Aorta (tissue), 5 donors: ENCODE results near the gene DVL3. TPM values are rescaled to one million over a fixed set of nuclear protein-coding genes. Genes with fewer than 3 reads are reported as not detected.

ENCODE experiments used
- ATAC-seq: fragments of 200-7000 bp; cut with Tn5 transposase; one replicate; pipeline ENCODE4 v1.9.1; 2022; ENCODE audit warnings: moderate library complexity; ENCODE audit not compliant: low FRiP score
- DNase-seq, 2 donors: peaks; one replicate each; pipeline ENCODE4 v3.0.0-alpha.2; 2020
- H3K27ac ChIP-seq, 2 donors: one replicate each; pipeline ENCODE4 v1.5.1; 2013; ENCODE audit warnings: low read length in 2 of 2, mild to moderate bottlenecking in 2 of 2, moderate library complexity in 2 of 2, control low read depth in 1 of 2, inconsistent platforms in 1 of 2, low read depth in 1 of 2
- H3K27me3 ChIP-seq, 2 donors: one replicate each; pipeline ENCODE4 v1.6.1; 2013; ENCODE audit warnings: control low read depth in 1 of 2, low read length in 1 of 2, mild to moderate bottlenecking in 1 of 2, moderate library complexity in 1 of 2; ENCODE audit not compliant: insufficient read depth in 2 of 2, control insufficient read depth in 1 of 2
- H3K36me3 ChIP-seq, 2 donors: one replicate each; pipeline ENCODE4 v1.6.1; 2013; ENCODE audit warnings: control low read depth in 1 of 2, low read length in 1 of 2, mild to moderate bottlenecking in 1 of 2; ENCODE audit not compliant: insufficient read depth in 2 of 2, control insufficient read depth in 1 of 2
- H3K4me1 ChIP-seq, 2 donors: one replicate each; pipeline ENCODE4 v1.6.1; 2013; ENCODE audit warnings: low read length in 2 of 2, control low read depth in 1 of 2, mild to moderate bottlenecking in 1 of 2, moderate library complexity in 1 of 2; ENCODE audit not compliant: insufficient read depth in 2 of 2, control insufficient read depth in 1 of 2
- H3K4me3 ChIP-seq, 2 donors: one replicate each; pipeline ENCODE4 v1.5.1; 2013; ENCODE audit warnings: low read length in 2 of 2, control low read depth in 1 of 2, mild to moderate bottlenecking in 1 of 2
- H3K9me3 ChIP-seq: one replicate; pipeline ENCODE4 v1.6.1; 2013; ENCODE audit warnings: mild to moderate bottlenecking, low read length; ENCODE audit not compliant: control insufficient read depth
- WGBS, 2 donors: extraction: QIAGEN DNeasy Blood & Tissue Kit; methylation state at CpG; one replicate each; pipeline ENCODE4 v1.1.7; 2013; 5-methylcytosine and 5-hydroxymethylcytosine counted together
- intact Hi-C, 2 donors: fragments of 100-400 bp; cut with DNase I; formaldehyde crosslinking; loops; one replicate each; pipeline versions ENCODE4 v1.14.2 to v1.15.0; 2022
- polyA plus RNA-seq, 2 donors: library from polyadenylated mRNA; stranded (reverse); fragments of 200-250 nt; gene quantifications; one replicate each; pipeline ENCODE4 v1.2.3, GENCODE V29; 2013
- total RNA-seq, 2 donors: library from RNA; stranded (reverse); fragmentation: NEBNext Ultra II Directional; extraction: Animal tissue kit (Norgen Biotek cat#: 25700); gene quantifications; one replicate each; pipeline ENCODE4 v1.2.1, GENCODE V29; 2021
- donor health status: healthy with polysubstance abuse.
- donor health status: Bipolar disorder and iron deficiency.
- donor health status: DM: no; HTN: no; CAD: no.
- donor health status: DM: no; HTN: no; CAD: no.
- donor health status: DM: yes; HTN: yes; CAD: no.

Gene DVL3
- total and polyA plus RNA-seq, 4 donors, result 13.5 to 77.1 (median 61.2) TPM

- peak overlapping the region; percentile 30 to 75 for H3K4me3 ChIP-seq
- ATAC-seq (peak; percentile 88), DNase-seq (peak; percentile 91 to 94)
- intact Hi-C loops, result loop anchor here (1.0 to 10.0 kb wide), 6 partner anchors 51 to 237 kb away; partner anchors contain the start of genes EEF1AKMT4 (in 2 of the 2), ABCC5 (in 1 of the 2) and ALG3 (in 1 of the 2)
- no peaks in the 10 kb centered on the region for H3K36me3 ChIP-seq
- no peaks in the 10 kb centered on the region for H3K27me3 ChIP-seq
- no peaks in the 10 kb centered on the region for H3K9me3 ChIP-seq
- H3K27ac ChIP-seq, result peak overlapping the region; percentile 8 to 31
- WGBS, 2 donors, result 0 to 1% methylated on average over 37 of the region's 37 CpGs
- H3K4me1 ChIP-seq, result no peaks in the 10 kb centered on the region
Measured at GRCh38 chr3:184133840-184134745, 21.1 kb upstream of the DVL3 start.

- H3K9me3 ChIP-seq, result no peaks in the 10 kb centered on the region
- H3K4me1 ChIP-seq, result no peaks in the 10 kb centered on the region
- intact Hi-C loops, result loop anchor here (1.0 to 10.0 kb wide), 7 partner anchors 50 to 237 kb away; partner anchors contain the start of genes EEF1AKMT4 (in 2 of the 2), ABCC5 (in 1 of the 2), ABCF3 (in 1 of the 2) and ALG3 (in 1 of the 2)
- WGBS, 2 donors, result 0% methylated on average over 21 of the region's 21 CpGs
- peak overlapping the region in 1 of 2 donors; percentile 15 for H3K27ac ChIP-seq
- DNase-seq, result no peak
- H3K36me3 ChIP-seq, result no peaks in the 10 kb centered on the region
- H3K27me3 ChIP-seq, result no peaks in the 10 kb centered on the region
- peak overlapping the region; percentile 30 to 75 for H3K4me3 ChIP-seq
- peak; percentile 19 for ATAC-seq
Measured at GRCh38 chr3:184134746-184135148, 20.4 kb upstream of the DVL3 start.

GRCh38 chr3:184135149-184135910 lies 19.8 kb upstream of the DVL3 start, which contains the start of gene EIF2B5:
Gene EIF2B5 (plus strand): TSS chr3:184135358. CDS start chr3:184135386, 28 bp downstream.
- Histone ChIP-seq H3K9me3 (no peaks in the 10 kb centered on the region), H3K4me1 (no peaks in the 10 kb centered on the region), H3K27me3 (no peaks in the 10 kb centered on the region), H3K27ac (peak within 1 kb of the TSS; percentile 12 to 31), H3K4me3 (peak within 1 kb of the TSS; percentile 30 to 75), H3K36me3 (peaks cover 0 to under 1% of the 10 kb centered on the region in 2 donors)
- DNase-seq, result peak; percentile 94 to 97
- 0% methylated on average over 53 to 56 of the region's 56 CpGs for WGBS, 2 donors
- intact Hi-C loops, result loop anchor here (2.0 to 10.0 kb wide), 4 partner anchors 49 to 121 kb away; partner anchors contain the start of genes ABCC5 (in 1 of the 2), ABCF3 (in 1 of the 2), ALG3 (in 1 of the 2) and EEF1AKMT4 (in 1 of the 2)
- ATAC-seq, result peak; percentile 97

- peak overlapping the region in 1 of 2 donors; percentile 15 for H3K27ac ChIP-seq
- peak overlapping the region; percentile 30 to 75 for H3K4me3 ChIP-seq
- peaks cover 0 to 3% of the 10 kb centered on the region in 2 donors for H3K36me3 ChIP-seq
- WGBS, 2 donors, result 1% methylated on average over 9 of the region's 9 CpGs
- intact Hi-C loops, result loop anchor here (2.0 to 10.0 kb wide), 4 partner anchors 49 to 121 kb away; partner anchors contain the start of genes ABCC5 (in 1 of the 2), ABCF3 (in 1 of the 2), ALG3 (in 1 of the 2) and EEF1AKMT4 (in 1 of the 2)
- no peaks in the 10 kb centered on the region for H3K27me3 ChIP-seq
- ATAC-seq (no peak), DNase-seq (no peak)
- no peaks in the 10 kb centered on the region for H3K4me1 ChIP-seq
- H3K9me3 ChIP-seq, result no peaks in the 10 kb centered on the region
Measured at GRCh38 chr3:184135911-184136260, 19.3 kb upstream of the DVL3 start.

GRCh38 chr3:184140436-184140835 lies 14.7 kb upstream of the DVL3 start:
- DNase-seq (no peak), ATAC-seq (no peak)
- intact Hi-C loops, result no loop called here
- no peak overlapping the region for H3K4me3 ChIP-seq
- peaks cover 12 to 13% of the 10 kb centered on the region in 2 donors for H3K36me3 ChIP-seq
- H3K9me3 ChIP-seq, result no peaks in the 10 kb centered on the region
- H3K27ac ChIP-seq, result no peak overlapping the region
- H3K4me1 ChIP-seq, result no peaks in the 10 kb centered on the region
- 87 to 92% methylated on average over 10 of the region's 10 CpGs for WGBS, 2 donors
- no peaks in the 10 kb centered on the region for H3K27me3 ChIP-seq

- WGBS, 2 donors, result 93 to 94% methylated on average over 7 of the region's 7 CpGs
- ATAC-seq, result no peak
- Histone ChIP-seq H3K36me3 (peaks cover 13 to 15% of the 10 kb centered on the region in 2 donors), H3K27ac (no peak overlapping the region), H3K27me3 (no peaks in the 10 kb centered on the region), H3K9me3 (no peaks in the 10 kb centered on the region), H3K4me1 (no peaks in the 10 kb centered on the region), H3K4me3 (no peak overlapping the region)
- intact Hi-C loops, result no loop called here
- DNase-seq, result no peak
Measured at GRCh38 chr3:184142199-184142598, 13.0 kb upstream of the DVL3 start.

- no peak for DNase-seq
- Histone ChIP-seq H3K4me1 (no peaks in the 10 kb centered on the region), H3K27me3 (no peaks in the 10 kb centered on the region), H3K4me3 (no peak overlapping the region), H3K36me3 (peaks cover 13 to 15% of the 10 kb centered on the region in 2 donors), H3K27ac (no peak overlapping the region), H3K9me3 (no peaks in the 10 kb centered on the region)
- intact Hi-C loops, result no loop called here
- ATAC-seq, result no peak
- 90 to 92% methylated on average over 3 of the region's 3 CpGs for WGBS, 2 donors
Measured at GRCh38 chr3:184143327-184143726, 11.8 kb upstream of the DVL3 start.

- ATAC-seq (no peak), DNase-seq (no peak)
- Histone ChIP-seq H3K9me3 (no peaks in the 10 kb centered on the region), H3K27ac (no peak overlapping the region), H3K27me3 (no peaks in the 10 kb centered on the region), H3K4me1 (no peaks in the 10 kb centered on the region), H3K36me3 (peaks cover 13 to 15% of the 10 kb centered on the region in 2 donors), H3K4me3 (no peak overlapping the region)
- WGBS, 2 donors, result 88% methylated on average over 5 of the region's 5 CpGs
- intact Hi-C loops, result no loop called here
Measured at GRCh38 chr3:184144505-184144904, 10.7 kb upstream of the DVL3 start.
